HepG2 (cell line): ENCODE data around the gene CIART. TPM values are rescaled to one million over a fixed set of nuclear protein-coding genes. Genes with fewer than 3 reads are reported as not detected.
A peak's percentile ranks its signal among the peaks of the same experiment; 100 is the strongest.

Experiments used
- ATAC-seq: fragments of 200-7000 bp; cut with Tn5 transposase; 3 replicates; pipeline ENCODE4 v1.9.1; 2020; ENCODE audit warnings: mild to moderate bottlenecking, moderate library complexity
- BruUV-seq: library from RNA; stranded (reverse); fragments of 400-500 nt; replicated peaks from 2 replicates; lab custom pipeline; 2021; lab: Mats Ljungman, UMichigan
- CTCF ChIA-PET: fragments of 300-600 bp; formaldehyde crosslinking; extraction: SDS; loops from one replicate; lab custom pipeline; 2021; ENCODE audit warnings: low total read pairs, inconsistent platforms, low intra/inter-chr PET ratio; lab: Yijun Ruan, JAX
- POLR2A ChIA-PET: fragments of 350-600 bp; sonication (Branson Sonifier 250); formaldehyde crosslinking; loops from one replicate; lab custom pipeline; 2020; ENCODE audit warnings: antibody characterized with exemption, inconsistent platforms; lab: Yijun Ruan, JAX
- DNase-seq: peaks from one replicate; pipeline ENCODE4 v3.0.0-alpha.2; 2015; ENCODE audit warnings: low spot score
- FAIRE-seq: peaks from 3 replicates; lab custom pipeline; 2011; peaks lifted over from hg19 to GRCh38; lab: Jason Lieb, UNC
- H2AFZ ChIP-seq: one replicate; pipeline ENCODE4 v1.6.1; 2011; ENCODE audit warnings: low read length, inconsistent platforms
- H3K27ac ChIP-seq: fragments of 300-600 bp; 3 replicates; pipeline ENCODE4 v1.8.0; 2011; ENCODE audit warnings: mixed run types, mild to moderate bottlenecking, mixed read lengths, low read length, inconsistent platforms; ENCODE audit not compliant: insufficient read depth; ENCODE audit errors: extremely low read length
- H3K27me3 ChIP-seq, 2 experiments: fragments of 200-600 bp in 1 of 2; 2 replicates in 1 of 2; 3 replicates in 1 of 2; pipeline versions ENCODE4 v1.6.0 to v1.8.0; 2011; ENCODE audit warnings: low read length in 2 of 2, mild to moderate bottlenecking in 2 of 2, moderate library complexity in 2 of 2, inconsistent platforms in 1 of 2; ENCODE audit not compliant: insufficient read depth in 2 of 2, control insufficient read depth in 1 of 2
- H3K36me3 ChIP-seq, 2 experiments: fragments of 200-600 bp in 1 of 2; replicated peaks in 1 of 2; 2 replicates in 1 of 2; 3 replicates in 1 of 2; pipeline versions ENCODE4 v1.5.1 to v1.8.0; 2011; ENCODE audit warnings: low read length in 2 of 2, inconsistent platforms in 1 of 2; ENCODE audit not compliant: insufficient read depth in 2 of 2, control insufficient read depth in 1 of 2
- H3K4me1 ChIP-seq: 2 replicates; pipeline ENCODE4 v1.5.1; 2012; ENCODE audit warnings: low read length, inconsistent platforms; ENCODE audit not compliant: insufficient read depth
- H3K4me2 ChIP-seq: 2 replicates; pipeline ENCODE4 v1.6.0; 2011; ENCODE audit warnings: low read depth, low read length, inconsistent platforms
- H3K4me3 ChIP-seq, 3 experiments: fragments of 200-600 bp in 1 of 3; sonication (generic), shearing (Covaris generic) in 1 of 3; replicated peaks in 1 of 3; 2 replicates each; pipeline ENCODE4 v1.5.1; 2011 to 2016; ENCODE audit warnings: low read length in 3 of 3, inconsistent platforms in 2 of 3, low read depth in 2 of 3, mild to moderate bottlenecking in 2 of 3, control low read depth in 1 of 3, mixed read lengths in 1 of 3; ENCODE audit not compliant: insufficient read depth in 1 of 3
- H3K79me2 ChIP-seq: one replicate; pipeline ENCODE4 v1.6.1; 2011; ENCODE audit warnings: low read length, inconsistent platforms; ENCODE audit not compliant: insufficient read depth
- H3K9ac ChIP-seq: 2 replicates; pipeline ENCODE4 v1.6.0; 2011; ENCODE audit warnings: mild to moderate bottlenecking, low read depth, low read length, inconsistent platforms; ENCODE audit not compliant: insufficient read depth
- H3K9me3 ChIP-seq: 2 replicates; pipeline ENCODE4 v1.5.1; 2012; ENCODE audit warnings: mild to moderate bottlenecking, low read length
- H4K20me1 ChIP-seq: 2 replicates; pipeline ENCODE4 v1.6.0; 2011; ENCODE audit warnings: inconsistent platforms, mild to moderate bottlenecking, low read length, moderate library complexity; ENCODE audit not compliant: insufficient read depth
- ARHGAP35 ChIP-seq: sonication (generic); formaldehyde crosslinking; IDR thresholded peaks from 2 replicates; pipeline ENCODE4 v1.9.0; 2022; ENCODE audit warnings: mild to moderate bottlenecking, inconsistent platforms, moderate library complexity, missing genetic modification reagents, borderline replicate concordance
- FOXK2 ChIP-seq: fragments of 450-650 bp; IDR thresholded peaks from 2 replicates; pipeline ENCODE4 v1.6.1; 2016
- FOXM1 ChIP-seq: sonication (generic); formaldehyde crosslinking; IDR thresholded peaks from 2 replicates; pipeline ENCODE4 v1.5.0; 2020; ENCODE audit warnings: missing genetic modification reagents
- GFI1 ChIP-seq: sonication (generic); formaldehyde crosslinking; IDR thresholded peaks from 2 replicates; pipeline ENCODE4 v1.5.0; 2020; ENCODE audit warnings: missing genetic modification reagents, mild to moderate bottlenecking, borderline replicate concordance
- JDP2 ChIP-seq: sonication (generic); formaldehyde crosslinking; IDR thresholded peaks from 2 replicates; pipeline ENCODE4 v1.8.1; 2022; ENCODE audit warnings: missing genetic modification reagents, borderline replicate concordance
- MBNL3 ChIP-seq: fragments of 250-450 bp; sonication (Bioruptor Pico); conservative IDR thresholded peaks from 2 replicates; pipeline ENCODE4 v1.8.0; 2022; ENCODE audit warnings: mild to moderate bottlenecking, inconsistent platforms
- MTF1 ChIP-seq: sonication (generic); formaldehyde crosslinking; IDR thresholded peaks from 2 replicates; pipeline ENCODE4 v1.5.0; 2020; ENCODE audit warnings: missing genetic modification reagents
- RAD21 ChIP-seq: fragments of 450-650 bp; formaldehyde crosslinking; IDR thresholded peaks from 2 replicates; pipeline ENCODE4 v1.5.0; 2020; ENCODE audit warnings: mild to moderate bottlenecking
- RNF2 ChIP-seq: fragments of 450-650 bp; conservative IDR thresholded peaks from 2 replicates; pipeline ENCODE4 v1.6.1; 2016; ENCODE audit warnings: low read depth
- SALL1 ChIP-seq: sonication (generic); formaldehyde crosslinking; IDR thresholded peaks from 2 replicates; pipeline ENCODE4 v1.8.0; 2022; ENCODE audit warnings: mild to moderate bottlenecking, missing genetic modification reagents
- STAG1 ChIP-seq: sonication (generic); formaldehyde crosslinking; IDR thresholded peaks from 2 replicates; pipeline ENCODE4 v1.4.0; 2020; ENCODE audit warnings: missing genetic modification reagents
- TAF15 ChIP-seq: fragments of 200-400 bp; formaldehyde crosslinking; IDR thresholded peaks from one replicate; pipeline ENCODE4 v1.6.1; 2018; ENCODE audit warnings: mild to moderate bottlenecking, low read depth, low read length; ENCODE audit not compliant: poor library complexity, severe bottlenecking
- TP53 ChIP-seq: sonication (generic); formaldehyde crosslinking; conservative IDR thresholded peaks from 2 replicates; pipeline ENCODE4 v1.4.0; 2020; ENCODE audit warnings: missing genetic modification reagents
- TSC22D2 ChIP-seq: sonication (generic); formaldehyde crosslinking; IDR thresholded peaks from 2 replicates; pipeline ENCODE4 v1.5.1; 2020; ENCODE audit warnings: missing genetic modification reagents, mild to moderate bottlenecking, borderline replicate concordance
- ZBTB21 ChIP-seq: sonication (generic); formaldehyde crosslinking; IDR thresholded peaks from 2 replicates; pipeline ENCODE4 v1.4.0; 2020; ENCODE audit warnings: missing genetic modification reagents
- ZNF10 ChIP-seq: sonication (generic); formaldehyde crosslinking; IDR thresholded peaks from 2 replicates; pipeline ENCODE4 v1.4.0; 2020; ENCODE audit warnings: mild to moderate bottlenecking, low read depth, missing genetic modification reagents, borderline replicate concordance
- ZNF33A ChIP-seq: sonication (generic); formaldehyde crosslinking; IDR thresholded peaks from 2 replicates; pipeline ENCODE4 v1.5.1; 2020; ENCODE audit warnings: missing genetic modification reagents, mild to moderate bottlenecking, moderate library complexity, borderline replicate concordance
- ZNF7 ChIP-seq: IDR thresholded peaks from 2 replicates; pipeline ENCODE4 v1.6.1; 2016; ENCODE audit warnings: missing biosample characterization, missing genetic modification reagents
- ZNF773 ChIP-seq: sonication (generic); formaldehyde crosslinking; IDR thresholded peaks from 2 replicates; pipeline ENCODE4 v1.4.0; 2020; ENCODE audit warnings: missing genetic modification reagents, borderline replicate concordance
- WGBS: methylation state at CpG from one replicate; pipeline ENCODE4 v1.1.6; 2017; ENCODE audit warnings: low lambda C conversion rate; 5-methylcytosine and 5-hydroxymethylcytosine counted together
- in situ Hi-C: cut with HindIII; loops from 2 replicates; pipeline ENCODE4 v1.10.0; 2017; ENCODE audit warnings: low pct_unique_long_range_greater_than_20kb; ENCODE audit not compliant: extremely low pct_ligation_motif_present
- intact Hi-C: fragments of 100-400 bp; cut with micrococcal nuclease; formaldehyde crosslinking; loops from one replicate; pipeline ENCODE4 v1.10.0; 2022; ENCODE audit not compliant: unreplicated experiment
- polyA plus RNA-seq, 8 experiments: library from polyadenylated mRNA; depleted of rRNA in 3 of 8; stranded (reverse) in 7 of 8; unstranded in 1 of 8; fragments of >200 nt; fragmentation: Illumina TruSeq in 4 of 8; extraction: Trizol in 4 of 8; gene quantifications; 2 replicates each; pipeline versions ENCODE4 v1.2.1 to v1.2.3, GENCODE V29; 2011 to 2016; ENCODE audit warnings: low read depth in 4 of 8, missing spikeins in 1 of 8, mixed read lengths in 1 of 8; ENCODE audit not compliant: insufficient read depth in 1 of 8
- total RNA-seq, 5 experiments: library from RNA; depleted of rRNA; stranded (reverse); fragments of >200 nt; fragmentation: Illumina TruSeq; extraction: Trizol; gene quantifications; 2 replicates each; pipeline ENCODE4 v1.2.3, GENCODE V29; 2016; ENCODE audit warnings: low read depth in 1 of 5
- TF ChIP-seq, protein P1 (sequence below): IDR thresholded peaks from 2 replicates; pipeline ENCODE4 v1.6.1; 2016; ENCODE audit warnings: missing compliant biosample characterization, missing genetic modification reagents, borderline replicate concordance
- TF ChIP-seq, protein P2 (sequence below): IDR thresholded peaks from 2 replicates; pipeline ENCODE4 v1.6.1; 2018; ENCODE audit warnings: missing genetic modification reagents, mild to moderate bottlenecking, missing compliant biosample characterization
- TF ChIP-seq, protein P3 (sequence below): sonication (generic); formaldehyde crosslinking; IDR thresholded peaks from 2 replicates; pipeline ENCODE4 v1.4.0; 2020; ENCODE audit warnings: low read depth, mild to moderate bottlenecking, missing genetic modification reagents

Gene CIART
- total and polyA plus RNA-seq, 2 of the 13 experiments (the other 11 are each of a cell fraction or from before 2014, with no cell fraction given), result 0.58 TPM; not detected in 1

DNA sequence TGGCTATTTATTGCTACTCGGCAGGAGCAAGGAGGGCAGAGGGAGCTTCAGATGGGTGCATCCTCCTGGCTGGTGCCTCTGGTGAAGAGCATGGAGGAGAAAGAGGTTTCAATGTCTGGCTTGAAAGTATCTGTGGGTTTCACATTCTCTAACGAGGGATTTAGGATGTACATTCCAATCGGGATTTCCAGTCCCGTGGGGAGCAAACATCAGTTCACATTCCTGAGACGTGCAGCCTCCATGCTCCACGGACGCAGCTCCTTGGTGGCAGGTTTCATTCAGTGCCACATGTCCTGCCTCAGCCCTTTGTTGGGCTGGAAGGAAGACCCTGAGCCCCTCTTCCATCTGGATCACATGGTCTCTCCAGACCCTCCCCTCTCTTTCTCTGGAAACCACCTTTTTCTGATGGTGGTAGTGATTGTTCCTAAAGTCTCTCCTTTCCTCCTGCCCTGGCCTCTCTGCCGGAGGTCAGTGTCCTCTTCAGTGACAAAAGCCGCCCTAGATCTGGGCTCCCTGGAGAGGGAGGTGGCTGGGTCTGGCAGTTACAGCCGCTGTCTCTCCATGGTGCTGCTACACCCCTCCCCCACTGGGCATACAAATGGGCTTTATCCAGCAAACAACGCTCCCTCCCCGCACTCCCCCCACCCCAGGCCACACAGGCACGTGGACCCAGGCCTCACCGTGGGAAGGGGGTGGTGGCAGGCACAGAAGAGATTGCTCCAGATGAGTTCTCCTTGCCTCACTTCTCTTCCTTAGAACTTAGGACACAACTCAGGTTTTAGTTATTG lies 25.6 kb upstream of the CIART start:
- FAIRE-seq (no peak), ATAC-seq (peak; percentile 45), DNase-seq (peak; percentile 53)
- WGBS, result 0% methylated on average over 11 of the region's 14 CpGs
- H3K4me1 ChIP-seq, result peaks cover 52% of the 10 kb centered on the region
- peak overlapping the region; percentile 73 for H3K27ac ChIP-seq
- peak overlapping the region; percentile 68 to 79 (median 78) for H3K4me3 ChIP-seq
- intact Hi-C loops, result loop anchor here (1.0 to 10.0 kb wide), 3 partner anchors 37 to 298 kb away; partner anchors contain the start of genes MRPS21 and PRPF3
- CTCF ChIA-PET, result interaction anchor here (0.6 to 2.6 kb wide), 5 partner anchors 22 to 173 kb away, joined by 3 to 45 read pairs (median 3); no protein-coding TSS in a partner anchor
- H3K4me2 ChIP-seq, result peak overlapping the region; percentile 98
- H3K9me3 ChIP-seq, result no peaks in the 10 kb centered on the region
- no peaks in the 10 kb centered on the region for H3K36me3 ChIP-seq
- peak overlapping the region; percentile 75 for H3K9ac ChIP-seq
- H4K20me1 ChIP-seq, result no peaks in the 10 kb centered on the region
- no TSS peak for BruUV-seq
- in situ Hi-C loops, result loop anchor here (5.0 to 10.0 kb wide), 3 partner anchors 41 to 278 kb away; no protein-coding TSS in a partner anchor
- H3K79me2 ChIP-seq, result no peaks in the 10 kb centered on the region
- H3K27me3 ChIP-seq, result no peaks in the 10 kb centered on the region; a peak in 1 of 5 replicates
- H2AFZ ChIP-seq, result peak overlapping the region; percentile 51
- POLR2A ChIA-PET, result interaction anchor here (0.6 to 5.0 kb wide), 14 partner anchors 12 to 312 kb away, joined by 3 to 32 read pairs (median 6); partner anchors contain the start of genes APH1A, C1orf54, FALEC and PRPF3
- TF ChIP-seq TP53 (CRISPR knock-in tag) (no peak), MBNL3 (CRISPR knock-in tag) (no peak), ZNF10 (CRISPR knock-in tag) (no peak), ZNF7 (CRISPR knock-in tag) (no peak), ARHGAP35 (no peak), FOXM1 (no peak), TAF15 (no peak), STAG1 (CRISPR knock-in tag) (no peak), ZNF33A (CRISPR knock-in tag) (no peak), TSC22D2 (no peak), SALL1 (CRISPR knock-in tag) (no peak), MTF1 (CRISPR knock-in tag) (no peak), ZBTB21 (CRISPR knock-in tag) (no peak), FOXK2 (no peak), GFI1 (CRISPR knock-in tag) (no peak), ZNF773 (CRISPR knock-in tag) (no peak), RAD21 (CRISPR knock-in tag) (no peak), JDP2 (CRISPR knock-in tag) (no peak), RNF2 (no peak)
- TF ChIP-seq, protein P1, sequence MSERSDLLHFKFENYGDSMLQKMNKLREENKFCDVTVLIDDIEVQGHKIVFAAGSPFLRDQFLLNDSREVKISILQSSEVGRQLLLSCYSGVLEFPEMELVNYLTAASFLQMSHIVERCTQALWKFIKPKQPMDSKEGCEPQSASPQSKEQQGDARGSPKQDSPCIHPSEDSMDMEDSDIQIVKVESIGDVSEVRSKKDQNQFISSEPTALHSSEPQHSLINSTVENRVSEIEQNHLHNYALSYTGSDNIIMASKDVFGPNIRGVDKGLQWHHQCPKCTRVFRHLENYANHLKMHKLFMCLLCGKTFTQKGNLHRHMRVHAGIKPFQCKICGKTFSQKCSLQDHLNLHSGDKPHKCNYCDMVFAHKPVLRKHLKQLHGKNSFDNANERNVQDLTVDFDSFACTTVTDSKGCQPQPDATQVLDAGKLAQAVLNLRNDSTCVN (CRISPR knock-in tag), result no peak
- TF ChIP-seq, protein P2, sequence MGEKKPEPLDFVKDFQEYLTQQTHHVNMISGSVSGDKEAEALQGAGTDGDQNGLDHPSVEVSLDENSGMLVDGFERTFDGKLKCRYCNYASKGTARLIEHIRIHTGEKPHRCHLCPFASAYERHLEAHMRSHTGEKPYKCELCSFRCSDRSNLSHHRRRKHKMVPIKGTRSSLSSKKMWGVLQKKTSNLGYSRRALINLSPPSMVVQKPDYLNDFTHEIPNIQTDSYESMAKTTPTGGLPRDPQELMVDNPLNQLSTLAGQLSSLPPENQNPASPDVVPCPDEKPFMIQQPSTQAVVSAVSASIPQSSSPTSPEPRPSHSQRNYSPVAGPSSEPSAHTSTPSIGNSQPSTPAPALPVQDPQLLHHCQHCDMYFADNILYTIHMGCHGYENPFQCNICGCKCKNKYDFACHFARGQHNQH (CRISPR knock-in tag), result no peak; the same call in 1 of the 2 replicates
- TF ChIP-seq, protein P3, sequence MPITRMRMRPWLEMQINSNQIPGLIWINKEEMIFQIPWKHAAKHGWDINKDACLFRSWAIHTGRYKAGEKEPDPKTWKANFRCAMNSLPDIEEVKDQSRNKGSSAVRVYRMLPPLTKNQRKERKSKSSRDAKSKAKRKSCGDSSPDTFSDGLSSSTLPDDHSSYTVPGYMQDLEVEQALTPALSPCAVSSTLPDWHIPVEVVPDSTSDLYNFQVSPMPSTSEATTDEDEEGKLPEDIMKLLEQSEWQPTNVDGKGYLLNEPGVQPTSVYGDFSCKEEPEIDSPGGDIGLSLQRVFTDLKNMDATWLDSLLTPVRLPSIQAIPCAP (CRISPR knock-in tag), result 0 out of 2 replicates have a peak, but pooled peaks have one; percentile 51
